Activated effector memory CD4-positive, alpha-beta T cell treated with Interleukin-2 at 50 U/mL for 16 hours (primary cell): ENCODE data around the gene TANC1.

ENCODE experiments used
- DNase-seq: peaks from one replicate; pipeline ENCODE4 v3.0.0-alpha.2; 2020

TANC1 gene

DNA sequence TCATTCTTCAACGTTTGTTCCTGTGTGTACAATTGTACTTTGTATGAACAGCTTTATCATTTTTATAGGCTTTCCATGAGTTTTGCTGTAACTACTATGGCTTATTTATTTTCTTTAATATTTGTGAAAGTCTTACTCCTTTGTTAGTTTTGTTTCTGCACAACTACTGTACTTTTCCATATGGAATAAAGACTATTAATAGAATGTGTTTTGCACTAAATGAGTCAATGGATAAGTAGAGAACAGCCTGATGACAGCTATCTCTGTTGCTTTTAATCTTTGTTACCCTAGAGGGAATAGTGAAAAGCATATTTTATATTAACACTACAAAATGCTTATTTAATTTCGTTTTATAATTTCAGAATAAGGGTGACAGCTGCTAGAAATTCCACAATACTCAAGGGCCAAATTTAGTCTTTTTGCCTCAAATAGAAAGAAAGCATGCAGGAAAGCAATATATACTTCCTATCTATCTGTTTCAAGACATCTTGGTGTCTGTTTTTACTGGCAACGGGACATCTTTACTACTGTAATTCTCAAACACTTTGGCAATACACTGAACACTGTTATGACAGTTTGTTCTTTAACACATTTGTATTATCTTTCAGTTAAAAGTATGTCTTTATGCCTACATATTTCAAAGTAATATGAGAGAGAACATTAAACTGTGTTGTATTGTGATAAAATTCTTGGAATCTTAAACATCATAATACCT lies 264.2 kb downstream of the TANC1 start:
- DNase-seq = no peak

DNA sequence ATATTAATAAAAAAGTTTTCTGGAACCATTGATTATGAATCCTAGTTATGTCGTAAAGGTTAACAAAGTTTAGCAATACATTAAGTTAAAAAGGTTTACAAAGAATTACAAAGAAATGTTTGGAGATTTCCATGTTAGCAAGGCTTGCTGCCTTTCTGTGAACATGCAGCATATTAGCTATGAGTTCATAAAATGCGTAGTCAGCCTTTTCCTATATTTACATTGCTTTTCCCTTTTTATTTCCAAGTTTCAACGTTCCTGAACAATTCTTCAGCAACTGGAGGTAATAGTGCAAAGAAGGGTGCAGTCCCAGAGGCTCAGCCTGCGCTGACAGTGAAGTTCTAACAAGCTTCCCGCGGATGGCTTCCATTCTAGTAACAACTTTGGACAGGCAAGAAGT lies 266.4 kb downstream of the TANC1 start:
- DNase-seq = no peak

DNA sequence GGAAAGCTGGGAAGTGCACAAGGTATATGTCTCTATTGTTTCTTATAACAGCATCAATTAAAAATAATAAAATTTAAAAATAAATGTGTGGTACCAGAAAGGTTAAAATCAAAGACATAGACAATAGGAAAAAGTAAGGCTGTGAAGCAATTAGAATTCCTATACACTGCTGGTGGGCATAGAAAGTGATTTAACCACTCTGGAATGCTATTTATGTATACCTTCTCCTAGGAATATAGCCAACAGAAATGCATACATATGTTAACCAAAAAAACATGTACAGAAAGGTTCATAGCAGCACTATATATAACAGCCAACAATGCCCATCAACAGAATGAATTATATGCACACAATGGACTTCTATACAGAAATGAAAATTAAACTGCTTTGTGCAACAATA lies 275.1 kb downstream of the TANC1 start:
- DNase-seq = no peak

DNA sequence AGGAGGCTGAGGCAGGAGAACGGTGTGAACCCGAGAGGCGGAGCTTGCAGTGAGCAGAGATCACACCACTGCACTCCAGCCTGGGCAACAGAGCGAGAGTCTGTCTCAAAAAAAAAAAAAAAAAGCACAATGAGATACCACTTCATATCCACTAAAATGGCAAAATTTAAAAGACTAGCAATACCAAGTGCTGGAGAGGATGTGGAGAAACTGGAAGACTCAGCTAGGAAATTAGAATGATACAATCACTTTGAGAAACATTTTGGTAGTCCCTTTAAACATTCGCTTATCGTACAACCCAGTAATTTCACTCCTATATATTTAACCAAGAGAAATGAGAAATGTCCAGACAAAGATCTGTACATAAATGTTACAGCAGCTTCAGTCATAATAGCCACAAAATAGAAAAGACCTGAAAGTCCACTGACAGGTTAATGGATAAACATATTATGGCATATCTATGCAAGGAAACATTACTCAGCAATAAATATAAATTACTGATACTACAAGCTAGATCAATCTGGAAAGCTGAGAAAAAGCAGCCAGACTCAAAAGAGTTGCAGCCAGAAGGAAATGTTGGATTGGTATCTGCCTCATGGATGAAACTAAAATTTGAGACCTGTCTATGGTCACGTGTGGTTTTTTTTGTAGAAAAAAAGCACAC lies 278.0 kb downstream of the TANC1 start:
- no peak for DNase-seq

DNA sequence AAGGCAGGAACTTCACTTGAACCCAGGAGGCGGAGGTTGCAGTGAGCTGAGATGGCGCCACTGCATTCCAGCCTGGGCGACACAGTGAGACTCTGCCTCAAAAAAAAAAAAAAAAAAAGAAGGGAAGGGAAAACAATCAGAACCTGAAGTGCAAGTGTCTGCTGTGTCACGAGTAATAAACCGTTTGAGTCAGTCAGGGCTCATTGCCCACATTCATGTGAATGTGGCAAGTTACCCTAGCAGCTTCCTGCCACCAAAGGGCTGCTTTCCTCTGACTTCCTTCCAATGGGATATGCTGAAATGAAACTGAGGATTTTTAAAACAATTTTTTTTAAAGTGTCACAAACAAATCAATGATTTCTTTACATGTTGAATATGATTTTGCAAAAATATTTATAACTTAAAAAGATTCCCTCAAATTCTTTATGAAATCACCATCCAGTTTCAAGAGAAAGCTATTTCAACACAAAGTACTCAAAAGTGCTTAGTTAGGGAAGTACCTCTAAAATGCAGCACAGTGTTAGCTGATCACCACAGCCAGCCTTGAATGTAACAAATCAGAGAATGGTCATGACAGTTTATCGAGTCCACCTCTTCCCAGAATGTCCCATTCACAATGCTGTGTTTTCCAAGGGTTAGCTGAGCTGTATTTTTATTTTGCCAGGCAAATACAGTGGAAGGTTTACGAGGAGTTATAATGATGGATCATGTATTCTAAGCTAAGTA lies 281.7 kb downstream of the TANC1 start:
- DNase-seq = no peak

DNA sequence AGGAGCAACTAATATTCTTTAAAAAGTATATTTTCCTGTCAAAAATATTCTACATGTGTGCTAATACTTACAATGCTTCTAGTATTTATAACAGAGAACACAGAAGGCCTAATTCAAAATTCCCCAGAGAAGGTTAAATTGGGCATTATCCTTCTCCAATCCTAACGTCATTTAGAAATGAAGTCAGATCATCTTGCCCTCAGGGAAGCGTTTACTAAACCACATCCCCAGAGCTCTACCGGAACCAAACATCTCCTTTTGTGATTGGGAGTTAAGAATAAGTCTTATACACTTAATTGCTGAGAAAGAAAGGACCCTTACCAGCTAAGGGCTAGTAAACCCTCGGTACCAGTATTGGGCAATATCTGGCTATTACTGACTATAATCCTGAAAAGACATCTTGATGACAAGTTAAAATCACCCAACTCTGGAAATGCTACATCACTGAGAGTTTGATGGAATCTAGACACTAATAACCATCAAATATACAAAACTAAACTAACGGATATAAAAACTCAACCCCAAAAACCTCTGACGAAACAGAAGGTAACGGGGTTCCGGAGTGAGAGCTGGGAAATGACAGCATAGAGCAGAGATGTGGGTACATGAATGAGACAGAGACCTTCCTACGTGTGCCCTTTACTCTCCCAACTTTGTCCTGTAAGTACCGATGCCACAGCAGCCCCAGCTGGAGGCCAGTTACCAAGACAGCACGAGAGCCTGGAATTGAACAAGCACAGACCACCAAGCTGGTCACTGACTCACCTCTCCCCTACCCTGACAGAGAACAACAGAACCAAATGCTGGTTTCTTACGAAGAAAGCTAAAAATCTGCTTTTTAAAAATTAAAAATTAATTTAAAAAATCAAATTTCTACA lies 283.1 kb downstream of the TANC1 start:
- no peak for DNase-seq

DNA sequence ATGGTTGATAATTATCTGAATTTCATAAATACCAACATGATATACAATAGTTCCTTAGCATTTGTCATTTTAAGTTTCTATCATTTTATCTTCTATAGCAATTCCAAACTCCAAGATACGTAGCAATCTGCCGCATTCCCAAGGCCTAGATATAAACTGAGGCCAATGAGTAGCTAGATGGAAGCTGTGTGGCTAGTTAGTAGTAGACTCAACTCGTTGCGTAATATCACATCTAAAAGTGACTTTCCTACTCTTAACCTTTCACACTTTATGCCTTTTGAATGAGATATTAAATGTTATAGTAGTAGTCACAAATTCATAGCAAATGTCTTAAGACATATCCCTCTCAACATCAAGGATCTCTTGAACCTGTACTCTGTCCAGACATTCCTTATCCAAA lies 284.5 kb downstream of the TANC1 start:
- DNase-seq = no peak

DNA sequence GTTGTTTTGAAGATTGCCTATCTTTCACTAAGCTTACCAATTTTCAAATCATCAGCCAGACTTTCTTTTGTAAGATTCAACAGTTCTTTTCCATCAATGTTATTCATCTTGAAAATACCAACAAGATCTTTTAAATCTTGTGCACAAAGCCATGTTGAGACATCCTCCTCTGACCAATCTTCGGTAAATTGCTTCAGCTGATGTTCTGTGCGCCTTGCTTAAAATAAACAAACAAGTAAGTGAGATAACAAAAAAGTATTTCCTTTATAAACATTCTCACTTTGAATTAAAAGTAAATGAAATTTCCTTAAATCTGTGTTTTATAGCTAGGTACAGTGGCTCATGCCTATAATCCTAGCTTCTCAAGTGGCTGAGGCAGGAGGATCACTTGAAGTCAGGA lies 287.7 kb downstream of the TANC1 start:
- DNase-seq = no peak

DNA sequence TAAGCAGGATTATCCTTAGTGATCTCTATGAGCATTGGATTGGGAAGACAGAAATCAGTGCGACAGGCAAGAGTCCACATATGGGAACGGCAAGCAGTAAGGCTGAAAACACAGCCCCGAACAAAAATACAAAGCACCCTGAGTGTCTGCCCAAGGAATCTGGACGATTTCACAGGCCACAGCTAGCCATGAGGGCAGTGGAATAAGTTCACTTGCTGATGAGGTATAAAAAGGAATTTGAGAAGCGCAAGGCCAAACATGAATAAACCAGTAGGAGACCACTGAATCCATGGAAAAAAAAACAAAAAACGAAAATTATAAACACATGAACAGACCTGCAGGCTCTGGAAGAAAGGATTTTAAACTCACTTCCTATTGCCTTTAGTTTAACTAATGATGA lies 293.8 kb downstream of the TANC1 start:
- no peak for DNase-seq

DNA sequence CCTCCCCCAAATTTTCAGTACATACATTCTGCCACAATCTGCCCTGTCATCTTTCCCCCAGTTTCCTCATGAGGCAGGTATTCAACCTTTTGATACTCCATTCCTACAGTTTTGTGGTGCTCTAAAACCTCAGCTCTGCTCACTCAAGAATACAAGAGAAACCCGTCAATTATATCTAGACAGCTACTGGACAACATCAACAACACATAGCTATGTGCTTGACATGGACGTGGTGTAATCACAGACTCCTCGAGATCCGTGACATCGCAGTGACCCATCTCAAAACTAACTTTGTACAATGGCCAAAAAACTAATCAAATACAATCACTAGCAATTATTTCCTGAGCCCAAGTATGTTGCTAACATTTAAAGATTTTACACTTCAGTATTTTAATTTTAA lies 294.5 kb downstream of the TANC1 start:
- DNase-seq = no peak

DNA sequence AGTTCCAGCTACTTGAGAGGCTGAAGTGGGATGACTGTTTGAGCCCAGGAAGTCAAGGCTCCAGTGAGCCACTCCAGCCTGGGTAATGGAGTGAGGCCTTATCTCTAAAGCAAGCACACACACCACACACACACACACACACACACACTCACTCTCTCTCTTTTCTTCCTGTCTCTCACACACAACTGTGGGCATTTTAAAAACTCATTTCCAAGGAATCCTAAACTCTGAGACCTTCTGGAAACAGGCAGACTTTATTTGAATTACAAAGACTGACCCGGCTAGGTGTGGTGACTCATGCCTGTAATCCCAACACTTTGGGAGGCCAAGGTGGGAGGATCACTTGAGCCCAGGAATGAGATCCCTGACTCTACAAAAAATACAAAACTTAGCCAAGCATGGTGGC lies 296.7 kb downstream of the TANC1 start:
- no peak for DNase-seq

DNA sequence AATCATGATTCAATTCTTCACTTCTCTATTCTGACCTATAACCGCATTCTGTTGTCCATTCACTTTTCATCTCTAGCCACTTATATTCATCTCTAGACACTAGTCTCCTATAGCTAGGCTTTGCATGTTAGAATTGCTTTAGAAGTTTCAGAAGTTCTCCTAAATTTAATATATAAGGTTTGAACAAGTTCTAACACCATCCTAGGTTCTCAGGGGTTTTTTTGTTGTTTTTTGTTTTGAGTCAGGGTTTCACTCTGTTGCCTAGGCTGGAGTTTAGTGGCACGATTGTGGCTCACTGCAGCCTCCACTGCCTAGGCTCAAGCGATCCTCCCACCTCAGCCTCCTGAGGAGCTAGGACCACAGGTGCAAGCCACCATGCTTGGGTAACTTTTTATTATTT lies 298.1 kb downstream of the TANC1 start:
- no peak for DNase-seq

DNA sequence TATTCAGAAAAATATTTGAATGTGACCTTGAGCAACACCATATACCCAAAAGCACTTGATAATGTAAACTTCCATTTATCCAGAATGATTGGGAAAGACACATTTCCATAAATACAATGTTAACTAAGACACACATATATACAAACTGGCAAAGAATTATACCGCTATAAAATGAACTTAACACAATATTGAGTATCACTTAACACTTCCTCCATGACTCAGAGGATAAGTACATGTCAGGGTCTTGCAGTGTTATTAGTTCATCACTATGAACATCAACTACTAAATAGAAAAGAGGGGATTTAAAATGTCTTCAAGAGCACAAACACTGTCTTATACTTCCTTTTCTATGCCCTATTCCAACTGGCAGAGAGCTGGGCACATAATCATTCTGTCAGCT lies 299.5 kb downstream of the TANC1 start:
- DNase-seq = no peak

DNA sequence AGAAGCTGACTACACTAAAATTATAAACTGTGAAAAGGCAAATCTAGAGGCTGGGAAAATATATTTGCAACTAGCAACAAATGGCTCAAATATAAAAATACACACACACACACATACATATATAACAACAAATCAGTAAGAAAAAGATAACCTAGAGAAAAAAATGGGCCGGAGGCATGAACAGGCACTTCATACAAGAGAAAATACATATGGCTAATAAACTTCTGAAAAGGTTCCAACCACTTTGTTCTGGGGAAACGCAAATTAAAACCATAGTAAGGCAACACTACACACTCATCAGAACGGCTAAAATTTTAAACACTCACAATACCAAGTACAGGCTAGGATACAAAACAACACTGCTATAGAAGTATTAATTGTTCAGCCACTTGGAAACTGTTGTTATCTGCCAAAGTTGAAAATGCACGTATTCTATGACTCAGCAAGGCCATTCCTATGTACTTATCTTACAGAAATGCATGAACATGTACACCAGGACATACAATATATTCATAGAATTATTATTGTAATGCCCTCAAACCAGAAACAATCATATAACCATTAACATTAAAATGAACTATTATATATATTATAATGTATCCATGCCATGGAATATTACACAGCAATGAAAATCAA lies 302.4 kb downstream of the TANC1 start:
- no peak for DNase-seq

DNA sequence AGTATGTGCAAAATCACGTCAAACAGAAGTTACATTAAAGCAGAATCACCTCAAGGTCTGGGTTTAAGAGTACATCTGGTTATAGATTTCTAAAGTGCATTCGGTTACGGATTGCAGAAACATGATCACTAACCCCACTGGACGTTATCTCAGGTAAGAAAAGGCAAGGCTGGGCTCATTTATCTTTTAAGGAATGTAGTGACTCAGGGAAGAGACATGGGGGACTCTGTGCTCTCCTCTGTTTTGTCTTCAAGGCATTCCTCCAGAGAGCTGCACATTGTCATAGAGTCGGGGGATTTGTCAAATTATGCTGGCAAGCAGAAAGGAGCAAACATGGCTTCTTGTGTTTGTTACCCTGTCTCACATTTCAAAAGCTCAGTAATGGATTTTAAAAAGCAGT lies 303.7 kb downstream of the TANC1 start:
- DNase-seq = no peak

DNA sequence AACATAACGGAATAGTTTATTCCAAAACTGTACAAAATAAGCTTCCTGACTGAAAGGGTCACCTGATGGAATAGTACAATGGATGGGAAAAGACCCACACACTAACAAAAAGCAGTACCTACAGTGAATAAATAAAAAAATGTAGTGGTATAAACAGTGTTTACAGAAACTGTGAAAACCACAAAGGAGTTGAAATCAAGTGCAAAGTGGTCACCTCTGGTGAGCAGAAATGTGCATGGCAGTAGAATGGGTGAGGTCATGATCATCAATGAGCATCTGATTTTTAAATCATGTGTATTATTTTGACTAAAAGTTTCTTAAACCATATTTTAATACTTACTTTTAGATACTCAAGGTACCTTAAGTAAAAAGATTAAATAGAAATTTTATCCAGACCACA lies 306.7 kb downstream of the TANC1 start:
- no peak for DNase-seq

DNA sequence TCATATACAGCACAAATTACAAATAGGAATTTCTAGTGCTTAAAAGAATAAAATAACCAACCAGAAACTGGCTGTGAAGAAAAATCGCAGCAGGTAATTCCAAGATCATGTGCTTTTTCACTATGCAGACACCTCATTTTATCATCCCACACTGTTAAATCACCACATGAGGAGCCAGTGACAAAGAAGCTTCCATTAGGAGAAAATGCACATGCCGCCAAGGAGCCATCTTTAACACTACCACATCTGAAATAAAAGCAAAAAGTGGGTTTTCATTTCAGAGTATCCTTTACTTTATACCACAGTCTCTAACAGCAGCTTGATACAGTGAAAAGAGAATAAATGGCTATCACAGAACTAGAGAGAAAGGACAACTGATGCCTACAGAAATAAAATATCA lies 311.3 kb downstream of the TANC1 start:
- DNase-seq = no peak

DNA sequence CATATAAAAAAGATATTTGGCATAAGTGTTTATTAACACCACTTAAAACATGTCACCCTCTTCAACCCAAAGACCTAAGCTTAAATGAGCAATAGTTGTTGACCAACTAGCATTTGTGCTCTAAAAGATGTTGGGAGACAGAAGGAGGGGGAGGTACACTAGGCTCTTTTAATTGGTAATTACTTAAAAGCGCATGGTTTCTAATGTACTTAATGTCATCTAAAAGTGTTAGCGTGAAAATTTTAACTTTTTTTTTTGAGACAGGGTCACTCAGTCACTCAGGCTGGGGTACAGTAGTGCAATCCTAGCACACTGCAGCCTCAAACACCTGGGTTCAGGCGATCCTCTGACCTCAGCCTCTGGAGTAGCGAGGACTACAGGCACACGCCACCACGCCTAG lies 312.6 kb downstream of the TANC1 start:
- no peak for DNase-seq
